ENCODE data around the gene DOK6. TPM values are rescaled to one million over a fixed set of nuclear protein-coding genes. Genes with fewer than 3 reads are reported as not detected.

Gene DOK6
- total RNA-seq, 6 experiments from 2014 or later, result not detected

GRCh38 chr18:69401972-69402532 is 1.4 kb downstream of the DOK6 start:
- Mint-ChIP-seq H3K36me3 (ENCODE audit: low read depth) (no peaks in the 10 kb centered on the region), H3K27ac (no peak overlapping the region), H3K4me1 (ENCODE audit: low read depth) (peaks cover 7% of the 10 kb centered on the region; the same call in 1 of the 2 replicates), H3K27me3 (ENCODE audit: insufficient read depth) (peaks cover 16% of the 10 kb centered on the region), H3K9me3 (no peaks in the 10 kb centered on the region; the same call in 1 of the 2 replicates), H3K4me3 (no peak overlapping the region)
- no peak for DNase-seq
- TF ChIP-seq CTCF (IDR thresholded peaks at IDR 0.05), result no peak

GRCh38 chr18:69402533-69402989 is 1.9 kb downstream of the DOK6 start:
- TF ChIP-seq CTCF (IDR thresholded peaks at IDR 0.05), result no peak
- no peaks in the 10 kb centered on the region; the same call in 1 of the 2 replicates for H3K9me3 Mint-ChIP-seq
- peaks cover 7% of the 10 kb centered on the region; the same call in 1 of the 2 replicates for H3K4me1 Mint-ChIP-seq (ENCODE audit: low read depth)
- H3K36me3 Mint-ChIP-seq (ENCODE audit: low read depth), result no peaks in the 10 kb centered on the region
- DNase-seq, result no peak
- no peak overlapping the region for H3K4me3 Mint-ChIP-seq
- peaks cover 16% of the 10 kb centered on the region for H3K27me3 Mint-ChIP-seq (ENCODE audit: insufficient read depth)
- no peak overlapping the region for H3K27ac Mint-ChIP-seq

GRCh38 chr18:69408522-69408921 is 7.8 kb downstream of the DOK6 start:
- H3K27me3 Mint-ChIP-seq (ENCODE audit: insufficient read depth), result no peaks in the 10 kb centered on the region; the same call in 1 of the 2 replicates
- H3K4me1 Mint-ChIP-seq (ENCODE audit: low read depth), result no peaks in the 10 kb centered on the region
- H3K4me3 Mint-ChIP-seq, result no peak overlapping the region
- no peak for TF ChIP-seq CTCF (IDR thresholded peaks at IDR 0.05)
- H3K36me3 Mint-ChIP-seq (ENCODE audit: low read depth), result no peaks in the 10 kb centered on the region
- H3K9me3 Mint-ChIP-seq, result no peaks in the 10 kb centered on the region; the same call in 1 of the 2 replicates
- DNase-seq, result no peak
- H3K27ac Mint-ChIP-seq, result no peak overlapping the region

GRCh38 chr18:69411199-69411598 is 10.5 kb downstream of the DOK6 start:
- no peak for DNase-seq
- Mint-ChIP-seq H3K4me3 (no peak overlapping the region), H3K27ac (no peak overlapping the region), H3K9me3 (peaks cover 6% of the 10 kb centered on the region), H3K4me1 (ENCODE audit: low read depth) (no peaks in the 10 kb centered on the region), H3K36me3 (ENCODE audit: low read depth) (no peaks in the 10 kb centered on the region), H3K27me3 (ENCODE audit: insufficient read depth) (no peaks in the 10 kb centered on the region)
- no peak for TF ChIP-seq CTCF (IDR thresholded peaks at IDR 0.05)

- no peak overlapping the region for H3K4me3 Mint-ChIP-seq
- TF ChIP-seq CTCF (IDR thresholded peaks at IDR 0.05), result no peak
- H3K4me1 Mint-ChIP-seq (ENCODE audit: low read depth), result no peaks in the 10 kb centered on the region
- H3K36me3 Mint-ChIP-seq (ENCODE audit: low read depth), result no peaks in the 10 kb centered on the region
- H3K27me3 Mint-ChIP-seq (ENCODE audit: insufficient read depth), result peaks cover 2% of the 10 kb centered on the region; the same call in 1 of the 2 replicates
- H3K27ac Mint-ChIP-seq, result no peak overlapping the region
- no peak for DNase-seq
- H3K9me3 Mint-ChIP-seq, result peaks cover 17% of the 10 kb centered on the region
Measured at GRCh38 chr18:69414184-69414583, 13.5 kb downstream of the DOK6 start.
